ENCODE measurements around the gene BCL2L12. TPM values are rescaled to one million over a fixed set of nuclear protein-coding genes. Genes with fewer than 3 reads are reported as not detected.

BCL2L12 gene
- total and polyA plus RNA-seq, 2 donors (not counting 1 experiment from before 2014, with no cell fraction given), result 19.9 to 22.1 TPM

- intact Hi-C loops (cut with micrococcal nuclease), result loop anchor here (1.0 to 10.0 kb wide), 5 partner anchors 37 to 563 kb away; partner anchors contain the start of genes C19orf73, FUZ, LIN7B and PPFIA3
- peak within 1 kb of the TSS; percentile 100 for H3K4me3 Mint-ChIP-seq
- Histone ChIP-seq H4K20me1 (ENCODE audit: control insufficient read depth, insufficient read depth, low read length, poor library complexity, severe bottlenecking) (peaks cover 50% of the 10 kb centered on the region), H3K27me3 (replicated peaks in 1 of 4; ENCODE audit: control extremely low read depth in 1 of 4, control insufficient read depth in 3 of 4, insufficient read depth in 4 of 4, low read length in 3 of 4) (no peaks in the 10 kb centered on the region), H3K79me2 (ENCODE audit: control insufficient read depth, insufficient read depth, low read length) (peaks cover 50% of the 10 kb centered on the region), H2AFZ (ENCODE audit: insufficient read depth, low read depth, low read length, poor library complexity, severe bottlenecking) (peak within 1 kb of the TSS; percentile 86), H3K9me3 (ENCODE audit: control extremely low read depth in 1 of 3, control insufficient read depth in 2 of 3, insufficient read depth in 1 of 3, low read length in 2 of 3) (peaks cover 0 to 5% (median 0%) of the 10 kb centered on the region in 3 donors), H3K9ac (ENCODE audit: low read length) (peak within 1 kb of the TSS; percentile 92), H3K36me3 (replicated peaks in 1 of 2; ENCODE audit: control extremely low read depth in 1 of 2, control insufficient read depth in 1 of 2, extremely low read depth in 1 of 2, insufficient read depth in 2 of 2, low read length in 1 of 2) (peaks cover 0 to 21% of the 10 kb centered on the region in 2 experiments), H3K4me3 (ENCODE audit: control extremely low read depth in 1 of 5, extremely low read depth in 1 of 5, insufficient read depth in 1 of 5, low read depth in 2 of 5, low read length in 4 of 5) (peak within 1 kb of the TSS; percentile 88 to 98 (median 97)), H3K4me2 (replicated peaks; ENCODE audit: low read depth, low read length, poor library complexity, severe bottlenecking) (peak within 1 kb of the TSS; percentile 87), H3K27ac (ENCODE audit: low read length in 2 of 2) (peak within 1 kb of the TSS; percentile 93 to 98), H3K4me1 (ENCODE audit: control insufficient read depth in 2 of 2, insufficient read depth in 2 of 2, low read length in 2 of 2) (peaks cover 37 to 72% of the 10 kb centered on the region in 2 donors)
- peaks cover 58% of the 10 kb centered on the region for H3K4me1 Mint-ChIP-seq
- no peaks in the 10 kb centered on the region for H3K27me3 Mint-ChIP-seq
- DNase-seq, result peak; percentile 81
- peak within 1 kb of the TSS; percentile 96 for H3K27ac Mint-ChIP-seq
- ChIA-PET POLR2A (interaction anchor here (0.6 to 6.7 kb wide), 10 partner anchors 13 to 224 kb away, joined by 3 to 53 read pairs (median 7); partner anchors contain the start of genes ALDH16A1, BCL2L12, FLT3LG and IRF3), CTCF (interaction anchor here (0.6 to 6.5 kb wide), 16 partner anchors 10 to 224 kb away, joined by 3 to 50 read pairs (median 4); partner anchors contain the start of genes ALDH16A1, BCL2L12, FLT3LG and IRF3)
- under 1% methylated on average over 28 of the region's 57 CpGs for WGBS (ENCODE audit: insufficient coverage)
- TF ChIP-seq CTCF (IDR thresholded peaks at IDR 0.05), result no peak
- no peak for TF ChIP-seq EZH2 (IDR thresholded peaks at IDR 0.05; ENCODE audit: borderline replicate concordance, insufficient read depth, low read depth, low read length, poor library complexity, severe bottlenecking)
- H3K9me3 Mint-ChIP-seq (ENCODE audit: insufficient read depth), result no peaks in the 10 kb centered on the region
- peak; percentile 5 for ATAC-seq (ENCODE audit: low read depth)
Measured at GRCh38 chr19:49677231-49677900, 11.6 kb downstream of the BCL2L12 start, which contains the start of gene PRMT1. Gene PRMT1 (plus strand): TSS chr19:49677271. CDS start chr19:49677281, 10 bp downstream.

Data from B cell (primary cell).